HEK293 (cell line): ENCODE measurements around the gene VILL.

Source experiments
- CTCF ChIA-PET: fragments of 350-600 bp; formaldehyde crosslinking; extraction: SDS; loops from one replicate; lab custom pipeline; 2021; ENCODE audit warnings: antibody characterized with exemption; lab: Yijun Ruan, JAX
- POLR2A ChIA-PET: fragments of 300-600 bp; formaldehyde crosslinking; extraction: SDS; loops from one replicate; lab custom pipeline; 2020; ENCODE audit warnings: antibody characterized with exemption, inconsistent platforms; lab: Yijun Ruan, JAX
- H3K27ac ChIP-seq: fragments of 200-500 bp; sonication (Bioruptor generic); 2 replicates; pipeline ENCODE4 v1.5.1; 2014; ENCODE audit warnings: low read depth, low read length, control low read depth, inconsistent platforms; ENCODE audit errors: extremely low read depth
- H3K36me3 ChIP-seq, 2 experiments: fragments of 200-500 bp in 1 of 2; sonication (Bioruptor generic) in 1 of 2; 1 replicate in 1 of 2; 2 replicates in 1 of 2; pipeline ENCODE4 v1.5.1; 2014 to 2017; ENCODE audit warnings: inconsistent platforms in 2 of 2, low read length in 2 of 2; ENCODE audit not compliant: control insufficient read depth in 2 of 2, insufficient read depth in 1 of 2
- H3K4me1 ChIP-seq: fragments of 200-500 bp; sonication (Bioruptor generic); 2 replicates; pipeline ENCODE4 v1.5.1; 2014; ENCODE audit warnings: mild to moderate bottlenecking, low read length, inconsistent platforms; ENCODE audit not compliant: control insufficient read depth, insufficient read depth
- H3K4me3 ChIP-seq: 2 replicates; pipeline ENCODE4 v1.5.1; 2011; ENCODE audit warnings: low read depth, mild to moderate bottlenecking, control low read depth, low read length, moderate library complexity
- H3K9me3 ChIP-seq: fragments of 200-500 bp; sonication (Bioruptor generic); 2 replicates; pipeline ENCODE4 v1.5.1; 2014; ENCODE audit warnings: low read depth, low read length, inconsistent platforms; ENCODE audit not compliant: control insufficient read depth, insufficient read depth
- HOXC10 ChIP-seq: sonication (generic); formaldehyde crosslinking; IDR thresholded peaks from 2 replicates; pipeline ENCODE4 v1.8.1; 2023; ENCODE audit warnings: mild to moderate bottlenecking, missing genetic modification reagents
- HOXD13 ChIP-seq: sonication (generic); formaldehyde crosslinking; IDR thresholded peaks from 2 replicates; pipeline ENCODE4 v1.8.0; 2022; ENCODE audit warnings: missing genetic modification reagents, borderline replicate concordance
- KLF10 ChIP-seq: fragments of 450-650 bp; IDR thresholded peaks from 2 replicates; pipeline ENCODE4 v1.5.1; 2018; ENCODE audit warnings: missing biosample characterization, mild to moderate bottlenecking, missing genetic modification characterization
- KLF9 ChIP-seq: fragments of 450-650 bp; formaldehyde crosslinking; IDR thresholded peaks from 2 replicates; pipeline ENCODE4 v1.5.1; 2016; ENCODE audit warnings: missing biosample characterization, missing genetic modification characterization, low read depth
- PBX3 ChIP-seq: sonication (generic); formaldehyde crosslinking; IDR thresholded peaks from 2 replicates; pipeline ENCODE4 v1.8.1; 2022; ENCODE audit warnings: mild to moderate bottlenecking, moderate library complexity, missing genetic modification reagents
- PRDM1 ChIP-seq: fragments of 450-650 bp; formaldehyde crosslinking; IDR thresholded peaks from 2 replicates; pipeline ENCODE4; 2016; ENCODE audit warnings: missing biosample characterization, missing genetic modification characterization
- REST ChIP-seq: fragments of 450-650 bp; formaldehyde crosslinking; IDR thresholded peaks from 2 replicates; pipeline ENCODE4 v1.5.1; 2016; ENCODE audit warnings: missing biosample characterization, missing genetic modification characterization
- SCRT1 ChIP-seq: fragments of 450-650 bp; formaldehyde crosslinking; IDR thresholded peaks from 2 replicates; pipeline ENCODE4 v1.5.1; 2016; ENCODE audit warnings: missing biosample characterization, missing genetic modification characterization, borderline replicate concordance
- SP3 ChIP-seq: fragments of 450-650 bp; formaldehyde crosslinking; IDR thresholded peaks from 2 replicates; pipeline ENCODE4 v1.5.1; 2016; ENCODE audit warnings: missing biosample characterization, missing genetic modification characterization
- ZFP3 ChIP-seq: fragments of 450-650 bp; formaldehyde crosslinking; IDR thresholded peaks from 2 replicates; pipeline ENCODE4 v1.5.1; 2016; ENCODE audit warnings: low read depth, missing biosample characterization, missing genetic modification characterization
- ZNF157 ChIP-seq: fragments of 450-650 bp; formaldehyde crosslinking; IDR thresholded peaks from 2 replicates; pipeline ENCODE4 v1.5.1; 2016; ENCODE audit warnings: missing biosample characterization, missing genetic modification characterization
- ZNF16 ChIP-seq: fragments of 450-650 bp; formaldehyde crosslinking; IDR thresholded peaks from 2 replicates; pipeline ENCODE4 v1.5.1; 2016; ENCODE audit warnings: low read depth, missing biosample characterization, missing genetic modification characterization
- ZNF423 ChIP-seq: fragments of 450-650 bp; formaldehyde crosslinking; IDR thresholded peaks from 2 replicates; pipeline ENCODE4 v1.5.1; 2016; ENCODE audit warnings: missing biosample characterization, missing genetic modification characterization
- ZNF48 ChIP-seq: fragments of 450-650 bp; formaldehyde crosslinking; IDR thresholded peaks from 2 replicates; pipeline ENCODE4 v1.5.1; 2016; ENCODE audit warnings: missing biosample characterization, missing genetic modification characterization
- ZNF501 ChIP-seq: fragments of 450-650 bp; formaldehyde crosslinking; IDR thresholded peaks from 2 replicates; pipeline ENCODE4 v1.5.1; 2016; ENCODE audit warnings: missing biosample characterization, missing genetic modification characterization
- ZNF544 ChIP-seq: fragments of 450-650 bp; formaldehyde crosslinking; IDR thresholded peaks from 2 replicates; pipeline ENCODE4 v1.5.0; 2017; ENCODE audit warnings: missing biosample characterization, missing genetic modification characterization
- ZNF560 ChIP-seq: fragments of 450-650 bp; formaldehyde crosslinking; IDR thresholded peaks from 2 replicates; pipeline ENCODE4 v1.5.1; 2017; ENCODE audit warnings: missing biosample characterization, missing genetic modification characterization, borderline replicate concordance
- ZNF768 ChIP-seq: fragments of 450-650 bp; formaldehyde crosslinking; IDR thresholded peaks from 2 replicates; pipeline ENCODE4 v1.5.1; 2018; ENCODE audit warnings: missing biosample characterization, mild to moderate bottlenecking, missing genetic modification characterization
- ZNF830 ChIP-seq: fragments of 450-650 bp; IDR thresholded peaks from 2 replicates; pipeline ENCODE4 v1.5.0; 2018; ENCODE audit warnings: missing biosample characterization, missing genetic modification characterization, low read depth, mild to moderate bottlenecking, moderate library complexity
- ZNF837 ChIP-seq: fragments of 450-650 bp; formaldehyde crosslinking; IDR thresholded peaks from 2 replicates; pipeline ENCODE4 v1.5.1; 2016; ENCODE audit warnings: missing biosample characterization, missing genetic modification characterization
- TF ChIP-seq, protein P1 (sequence below): fragments of 450-650 bp; formaldehyde crosslinking; IDR thresholded peaks from 2 replicates; pipeline ENCODE4 v1.5.1; 2016; ENCODE audit warnings: missing biosample characterization, missing genetic modification characterization
- TF ChIP-seq, protein P2 (sequence below): fragments of 450-650 bp; formaldehyde crosslinking; IDR thresholded peaks from 2 replicates; pipeline ENCODE4 v1.5.1; 2016; ENCODE audit warnings: missing biosample characterization, missing genetic modification characterization

VILL gene

DNA sequence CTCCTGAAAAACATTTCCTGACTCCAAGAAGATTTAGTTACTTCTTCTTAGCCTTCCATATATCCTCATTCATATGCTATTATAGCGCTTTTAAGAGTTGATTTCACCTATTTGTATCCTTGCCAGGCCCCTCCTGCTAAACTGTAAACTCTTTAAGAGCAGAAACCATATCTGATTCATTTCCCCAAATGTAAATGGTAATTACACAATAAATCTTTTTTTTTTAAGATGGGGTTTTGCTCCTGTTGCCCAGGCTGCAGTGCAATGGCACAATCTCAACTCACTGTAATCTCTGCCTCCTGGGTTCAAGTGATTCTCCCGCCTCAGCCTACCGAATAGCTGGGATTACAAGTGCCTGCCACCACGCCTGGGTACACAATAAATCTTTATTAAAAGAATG, 52.9 kb downstream of the VILL start:
- ChIA-PET CTCF (no interaction called here), POLR2A (no interaction called here)
- Histone ChIP-seq H3K9me3 (no peaks in the 10 kb centered on the region), H3K4me1 (no peaks in the 10 kb centered on the region), H3K36me3 (no peaks in the 10 kb centered on the region), H3K4me3 (no peak overlapping the region), H3K27ac (no peak overlapping the region)
- no peak for TF ChIP-seq HOXC10 (CRISPR knock-in tag)
- TF ChIP-seq ZNF768 (tag by site-specific recombination), result no peak
- TF ChIP-seq KLF10, result no peak
- TF ChIP-seq, protein P1, sequence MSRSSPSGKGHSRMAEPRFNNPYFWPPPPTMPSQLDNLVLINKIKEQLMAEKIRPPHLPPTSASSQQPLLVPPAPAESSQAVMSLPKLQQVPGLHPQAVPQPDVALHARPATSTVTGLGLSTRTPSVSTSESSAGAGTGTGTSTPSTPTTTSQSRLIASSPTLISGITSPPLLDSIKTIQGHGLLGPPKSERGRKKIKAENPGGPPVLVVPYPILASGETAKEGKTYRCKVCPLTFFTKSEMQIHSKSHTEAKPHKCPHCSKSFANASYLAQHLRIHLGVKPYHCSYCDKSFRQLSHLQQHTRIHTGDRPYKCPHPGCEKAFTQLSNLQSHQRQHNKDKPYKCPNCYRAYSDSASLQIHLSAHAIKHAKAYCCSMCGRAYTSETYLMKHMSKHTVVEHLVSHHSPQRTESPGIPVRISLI (tag by site-specific recombination), result no peak
- TF ChIP-seq, protein P2, sequence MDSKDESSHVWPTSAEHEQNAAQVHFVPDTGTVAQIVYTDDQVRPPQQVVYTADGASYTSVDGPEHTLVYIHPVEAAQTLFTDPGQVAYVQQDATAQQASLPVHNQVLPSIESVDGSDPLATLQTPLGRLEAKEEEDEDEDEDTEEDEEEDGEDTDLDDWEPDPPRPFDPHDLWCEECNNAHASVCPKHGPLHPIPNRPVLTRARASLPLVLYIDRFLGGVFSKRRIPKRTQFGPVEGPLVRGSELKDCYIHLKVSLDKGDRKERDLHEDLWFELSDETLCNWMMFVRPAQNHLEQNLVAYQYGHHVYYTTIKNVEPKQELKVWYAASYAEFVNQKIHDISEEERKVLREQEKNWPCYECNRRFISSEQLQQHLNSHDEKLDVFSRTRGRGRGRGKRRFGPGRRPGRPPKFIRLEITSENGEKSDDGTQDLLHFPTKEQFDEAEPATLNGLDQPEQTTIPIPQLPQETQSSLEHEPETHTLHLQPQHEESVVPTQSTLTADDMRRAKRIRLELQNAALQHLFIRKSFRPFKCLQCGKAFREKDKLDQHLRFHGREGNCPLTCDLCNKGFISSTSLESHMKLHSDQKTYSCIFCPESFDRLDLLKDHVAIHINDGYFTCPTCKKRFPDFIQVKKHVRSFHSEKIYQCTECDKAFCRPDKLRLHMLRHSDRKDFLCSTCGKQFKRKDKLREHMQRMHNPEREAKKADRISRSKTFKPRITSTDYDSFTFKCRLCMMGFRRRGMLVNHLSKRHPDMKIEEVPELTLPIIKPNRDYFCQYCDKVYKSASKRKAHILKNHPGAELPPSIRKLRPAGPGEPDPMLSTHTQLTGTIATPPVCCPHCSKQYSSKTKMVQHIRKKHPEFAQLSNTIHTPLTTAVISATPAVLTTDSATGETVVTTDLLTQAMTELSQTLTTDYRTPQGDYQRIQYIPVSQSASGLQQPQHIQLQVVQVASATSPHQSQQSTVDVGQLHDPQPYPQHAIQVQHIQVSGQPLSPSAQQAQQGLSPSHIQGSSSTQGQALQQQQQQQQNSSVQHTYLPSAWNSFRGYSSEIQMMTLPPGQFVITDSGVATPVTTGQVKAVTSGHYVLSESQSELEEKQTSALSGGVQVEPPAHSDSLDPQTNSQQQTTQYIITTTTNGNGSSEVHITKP (tag by site-specific recombination), result no peak
- TF ChIP-seq ZNF423 (tag by site-specific recombination), result no peak
- TF ChIP-seq PBX3, result no peak
- TF ChIP-seq HOXD13 (CRISPR knock-in tag), result no peak
- TF ChIP-seq ZNF830 (tag by site-specific recombination), result no peak
- no peak for TF ChIP-seq ZNF501 (tag by site-specific recombination)
- no peak for TF ChIP-seq ZNF48 (tag by site-specific recombination)
- no peak for TF ChIP-seq ZFP3 (tag by site-specific recombination)
- no peak for TF ChIP-seq SP3 (tag by site-specific recombination)
- TF ChIP-seq ZNF16, result no peak
- TF ChIP-seq SCRT1 (tag by site-specific recombination), result no peak

- POLR2A ChIA-PET, result no interaction called here
- CTCF ChIA-PET, result no interaction called here
- no peak overlapping the region for H3K4me3 ChIP-seq
Measured at GRCh38 chr3:38046027-38046426, 55.4 kb downstream of the VILL start.

DNA sequence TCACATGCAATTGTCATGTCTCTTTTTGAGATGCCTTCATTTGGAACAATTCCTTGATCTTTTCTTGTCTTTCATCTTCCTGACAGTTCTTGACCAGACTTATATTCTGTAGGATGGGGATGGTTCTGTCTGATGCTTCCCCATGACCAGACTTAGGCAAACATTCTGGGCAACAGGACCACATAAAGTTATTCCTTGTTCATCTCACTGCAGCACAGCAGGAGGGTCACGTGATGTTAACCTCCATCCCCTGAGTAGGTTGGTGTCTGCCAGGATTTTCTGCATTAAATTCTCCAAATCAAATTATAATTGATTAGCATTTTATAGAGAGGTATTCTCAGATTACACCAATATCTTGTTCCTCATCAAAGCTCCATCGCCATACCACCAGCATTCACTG, 56.2 kb downstream of the VILL start:
- TF ChIP-seq REST (no peak), PRDM1 (tag by site-specific recombination) (no peak), ZNF157 (tag by site-specific recombination) (no peak), ZNF544 (tag by site-specific recombination) (no peak), ZNF560 (tag by site-specific recombination) (no peak)
- no peaks in the 10 kb centered on the region for H3K9me3 ChIP-seq
- no peak overlapping the region for H3K4me3 ChIP-seq
- POLR2A ChIA-PET, result no interaction called here
- H3K4me1 ChIP-seq, result no peaks in the 10 kb centered on the region
- no peak overlapping the region for H3K27ac ChIP-seq
- no peaks in the 10 kb centered on the region for H3K36me3 ChIP-seq
- CTCF ChIA-PET, result no interaction called here

More at GRCh38 chr3:38046027-38046426, 55.4 kb downstream of the VILL start:
- TF ChIP-seq ZNF837 (tag by site-specific recombination) (no peak), KLF9 (tag by site-specific recombination) (no peak)
- TF ChIP-seq, all 188 proteins: peak for 0
- no peaks in the 10 kb centered on the region for H3K9me3 ChIP-seq
- no peak overlapping the region for H3K27ac ChIP-seq
- no peaks in the 10 kb centered on the region for H3K36me3 ChIP-seq
- H3K4me1 ChIP-seq, result no peaks in the 10 kb centered on the region
